GM19468 (cell line): ENCODE data around the gene NFKB2.

ENCODE experiments used
- ATAC-seq: cut with Tn5 transposase; IDR thresholded peaks from one replicate; pipeline ENCODE4 v1.9.1; 2021; ENCODE audit warnings: mild to moderate bottlenecking, moderate library complexity, moderate number of reproducible peaks; ENCODE audit not compliant: unreplicated experiment; ENCODE audit errors: extremely low read depth

Gene NFKB2

GRCh38 chr10:102407425-102408130 lies 12.1 kb downstream of the NFKB2 start:
- ATAC-seq = no peak

GRCh38 chr10:102408131-102408727 lies 12.7 kb downstream of the NFKB2 start:
- ATAC-seq = no peak

- ATAC-seq = no peak
Measured at GRCh38 chr10:102408728-102409603, 13.5 kb downstream of the NFKB2 start.

GRCh38 chr10:102409604-102410428 lies 14.3 kb downstream of the NFKB2 start:
- no peak for ATAC-seq

GRCh38 chr10:102410429-102411073 lies 15.0 kb downstream of the NFKB2 start:
- no peak for ATAC-seq

- ATAC-seq = no peak
Measured at GRCh38 chr10:102411341-102412255, 16.1 kb downstream of the NFKB2 start.

GRCh38 chr10:102412293-102412692 lies 16.8 kb downstream of the NFKB2 start:
- ATAC-seq = no peak

- ATAC-seq = no peak
Measured at GRCh38 chr10:102413053-102413705, 17.7 kb downstream of the NFKB2 start.

- no peak for ATAC-seq
Measured at GRCh38 chr10:102413806-102414561, 18.5 kb downstream of the NFKB2 start.

- no peak for ATAC-seq
Measured at GRCh38 chr10:102414749-102415148, 19.2 kb downstream of the NFKB2 start.

GRCh38 chr10:102416283-102416682 lies 20.8 kb downstream of the NFKB2 start:
- no peak for ATAC-seq

- no peak for ATAC-seq
Measured at GRCh38 chr10:102416695-102417094, 21.2 kb downstream of the NFKB2 start.

GRCh38 chr10:102418622-102419268 lies 23.2 kb downstream of the NFKB2 start, which contains the start of gene PSD:
TSS of gene PSD (minus strand) at chr10:102418785. CDS start at chr10:102417038, 1,747 bp downstream.
- no peak for ATAC-seq

GRCh38 chr10:102419269-102420180 lies 24.0 kb downstream of the NFKB2 start:
- no peak for ATAC-seq

- no peak for ATAC-seq
Measured at GRCh38 chr10:102420181-102420713, 24.7 kb downstream of the NFKB2 start.
